ENCODE data around the gene PRKCA.

GRCh38 chr17:66507982-66508760 is 205.8 kb downstream of the PRKCA start:
- TF ChIP-seq POLR2A (IDR thresholded peaks at IDR 0.05; ENCODE audit: extremely low read depth, insufficient read length) (no peak), MAX (IDR thresholded peaks at IDR 0.05; ENCODE audit: low read depth, low read length) (no peak), CTCF (IDR thresholded peaks at IDR 0.05; ENCODE audit: low read depth, low read length) (no peak)

All from NB4 (cell line).